ENCODE results near the gene PRSS57.

Gene PRSS57

DNA sequence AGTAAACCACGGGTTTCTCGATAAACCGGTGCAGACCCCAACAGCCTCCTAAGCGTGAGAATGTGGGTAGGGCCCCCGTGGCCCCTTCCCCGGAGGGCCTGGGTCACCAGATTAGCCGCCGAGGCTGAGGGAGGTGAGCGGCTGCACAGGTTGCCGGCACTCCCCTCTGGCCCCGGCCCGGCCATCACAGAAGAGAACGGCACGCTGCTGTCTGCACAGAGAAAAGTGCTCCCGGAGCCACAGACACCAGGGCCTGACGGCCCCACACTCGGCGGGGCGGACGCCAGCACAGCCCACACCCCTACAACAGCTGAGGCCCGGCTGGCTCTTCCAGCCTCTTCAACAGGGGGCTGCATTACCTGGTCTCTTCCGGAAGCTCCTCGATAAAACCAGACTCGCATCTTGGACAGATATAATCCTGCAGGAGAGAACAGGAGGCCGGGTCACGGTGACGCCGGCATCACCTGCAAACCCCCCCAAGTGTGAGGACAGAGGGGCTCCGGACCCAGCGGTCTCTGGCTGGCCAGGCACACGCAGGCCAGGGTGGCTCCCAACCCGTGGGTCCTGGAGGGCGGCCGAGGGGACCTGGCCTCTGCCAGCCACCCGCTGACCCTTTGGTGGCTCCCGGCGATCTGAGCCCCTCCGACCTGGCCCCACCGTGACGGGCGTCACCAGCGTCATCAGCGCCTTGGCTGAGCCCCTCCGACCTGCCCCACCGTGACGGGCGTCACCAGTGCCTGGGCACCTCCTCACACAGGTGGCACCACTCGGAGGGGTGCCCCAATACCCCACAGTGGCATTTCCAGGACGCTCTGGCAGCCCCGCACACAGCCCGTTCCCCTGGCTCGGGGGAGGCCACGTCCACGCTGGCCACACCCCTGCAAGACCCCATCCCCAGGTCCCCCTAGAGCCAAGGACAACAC is 42.5 kb downstream of the PRSS57 start:
- Histone ChIP-seq H3K36me3 (replicated peaks; ENCODE audit: insufficient read depth, low read length) (peaks cover 58% of the 10 kb centered on the region), H3K27me3 (replicated peaks; ENCODE audit: insufficient read depth, low read length) (no peaks in the 10 kb centered on the region), H2AFZ (ENCODE audit: low read length) (no peak overlapping the region), H3K4me3 (ENCODE audit: low read length) (no peak overlapping the region), H3K4me1 (ENCODE audit: low read length) (no peaks in the 10 kb centered on the region), H3K4me2 (ENCODE audit: low read depth, low read length) (no peak overlapping the region), H3F3A (ENCODE audit: insufficient read depth, low read length) (no peaks in the 10 kb centered on the region), H3K9me3 (replicated peaks; ENCODE audit: insufficient read depth, low read length) (no peaks in the 10 kb centered on the region), H3K9me2 (replicated peaks; ENCODE audit: insufficient read depth, low read length) (no peaks in the 10 kb centered on the region), H4K20me1 (ENCODE audit: insufficient read depth, low read length) (peaks cover 57% of the 10 kb centered on the region), H3K27ac (ENCODE audit: low read length) (no peak overlapping the region), H3K9ac (ENCODE audit: low read length) (no peak overlapping the region), H3K79me2 (ENCODE audit: low read length) (peaks cover 86% of the 10 kb centered on the region)
- DNase-seq = no peak
- no peak for TF ChIP-seq EZH2 (optimal IDR thresholded peaks at IDR 0.05; ENCODE audit: low read depth, low read length)
- TF ChIP-seq EZH2phosphoT487 (IDR thresholded peaks at IDR 0.05; ENCODE audit: low read length) = no peak
- TF ChIP-seq, protein P1, sequence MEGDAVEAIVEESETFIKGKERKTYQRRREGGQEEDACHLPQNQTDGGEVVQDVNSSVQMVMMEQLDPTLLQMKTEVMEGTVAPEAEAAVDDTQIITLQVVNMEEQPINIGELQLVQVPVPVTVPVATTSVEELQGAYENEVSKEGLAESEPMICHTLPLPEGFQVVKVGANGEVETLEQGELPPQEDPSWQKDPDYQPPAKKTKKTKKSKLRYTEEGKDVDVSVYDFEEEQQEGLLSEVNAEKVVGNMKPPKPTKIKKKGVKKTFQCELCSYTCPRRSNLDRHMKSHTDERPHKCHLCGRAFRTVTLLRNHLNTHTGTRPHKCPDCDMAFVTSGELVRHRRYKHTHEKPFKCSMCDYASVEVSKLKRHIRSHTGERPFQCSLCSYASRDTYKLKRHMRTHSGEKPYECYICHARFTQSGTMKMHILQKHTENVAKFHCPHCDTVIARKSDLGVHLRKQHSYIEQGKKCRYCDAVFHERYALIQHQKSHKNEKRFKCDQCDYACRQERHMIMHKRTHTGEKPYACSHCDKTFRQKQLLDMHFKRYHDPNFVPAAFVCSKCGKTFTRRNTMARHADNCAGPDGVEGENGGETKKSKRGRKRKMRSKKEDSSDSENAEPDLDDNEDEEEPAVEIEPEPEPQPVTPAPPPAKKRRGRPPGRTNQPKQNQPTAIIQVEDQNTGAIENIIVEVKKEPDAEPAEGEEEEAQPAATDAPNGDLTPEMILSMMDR (IDR thresholded peaks at IDR 0.05; ENCODE audit: low read length) = no peak

DNA sequence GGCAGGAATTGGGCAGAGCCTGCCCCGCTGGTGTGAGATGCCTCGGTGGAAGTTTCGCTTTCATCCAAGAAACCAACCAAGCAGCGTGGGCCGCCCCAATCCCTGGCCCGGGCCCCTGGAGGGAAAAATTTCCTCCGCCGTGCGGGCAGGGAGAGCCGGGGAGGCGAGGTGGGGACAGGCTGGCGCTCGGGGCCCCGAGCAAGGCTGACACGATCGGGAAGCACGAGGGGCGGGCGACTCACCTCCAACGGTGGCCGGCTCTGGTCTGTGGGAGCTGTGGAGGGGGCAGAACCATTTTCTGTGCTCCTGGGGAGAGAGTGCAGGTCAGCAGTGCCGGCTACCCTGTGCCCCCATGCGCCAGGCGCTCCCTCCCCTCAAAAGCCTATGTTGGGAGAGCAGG is 43.3 kb downstream of the PRSS57 start:
- peaks cover 50% of the 10 kb centered on the region for H4K20me1 ChIP-seq (ENCODE audit: insufficient read depth, low read length)
- H3F3A ChIP-seq (ENCODE audit: insufficient read depth, low read length) = no peaks in the 10 kb centered on the region
- H3K9me3 ChIP-seq (replicated peaks; ENCODE audit: insufficient read depth, low read length) = no peaks in the 10 kb centered on the region
- no peak overlapping the region for H2AFZ ChIP-seq (ENCODE audit: low read length)
- H3K27ac ChIP-seq (ENCODE audit: low read length) = no peak overlapping the region
- no peak overlapping the region for H3K9ac ChIP-seq (ENCODE audit: low read length)
- no peaks in the 10 kb centered on the region for H3K27me3 ChIP-seq (replicated peaks; ENCODE audit: insufficient read depth, low read length)
- no peak overlapping the region for H3K4me2 ChIP-seq (ENCODE audit: low read depth, low read length)
- H3K79me2 ChIP-seq (ENCODE audit: low read length) = peaks cover 79% of the 10 kb centered on the region
- H3K36me3 ChIP-seq (replicated peaks; ENCODE audit: insufficient read depth, low read length) = peaks cover 56% of the 10 kb centered on the region
- TF ChIP-seq EZH2phosphoT487 (IDR thresholded peaks at IDR 0.05; ENCODE audit: low read length) = no peak
- TF ChIP-seq, protein P1 (IDR thresholded peaks at IDR 0.05; ENCODE audit: low read length) = no peak
- TF ChIP-seq EZH2 (optimal IDR thresholded peaks at IDR 0.05; ENCODE audit: low read depth, low read length) = no peak
- DNase-seq = no peak
- H3K9me2 ChIP-seq (replicated peaks; ENCODE audit: insufficient read depth, low read length) = no peaks in the 10 kb centered on the region
- no peak overlapping the region for H3K4me3 ChIP-seq (ENCODE audit: low read length)
- no peaks in the 10 kb centered on the region for H3K4me1 ChIP-seq (ENCODE audit: low read length)

DNA sequence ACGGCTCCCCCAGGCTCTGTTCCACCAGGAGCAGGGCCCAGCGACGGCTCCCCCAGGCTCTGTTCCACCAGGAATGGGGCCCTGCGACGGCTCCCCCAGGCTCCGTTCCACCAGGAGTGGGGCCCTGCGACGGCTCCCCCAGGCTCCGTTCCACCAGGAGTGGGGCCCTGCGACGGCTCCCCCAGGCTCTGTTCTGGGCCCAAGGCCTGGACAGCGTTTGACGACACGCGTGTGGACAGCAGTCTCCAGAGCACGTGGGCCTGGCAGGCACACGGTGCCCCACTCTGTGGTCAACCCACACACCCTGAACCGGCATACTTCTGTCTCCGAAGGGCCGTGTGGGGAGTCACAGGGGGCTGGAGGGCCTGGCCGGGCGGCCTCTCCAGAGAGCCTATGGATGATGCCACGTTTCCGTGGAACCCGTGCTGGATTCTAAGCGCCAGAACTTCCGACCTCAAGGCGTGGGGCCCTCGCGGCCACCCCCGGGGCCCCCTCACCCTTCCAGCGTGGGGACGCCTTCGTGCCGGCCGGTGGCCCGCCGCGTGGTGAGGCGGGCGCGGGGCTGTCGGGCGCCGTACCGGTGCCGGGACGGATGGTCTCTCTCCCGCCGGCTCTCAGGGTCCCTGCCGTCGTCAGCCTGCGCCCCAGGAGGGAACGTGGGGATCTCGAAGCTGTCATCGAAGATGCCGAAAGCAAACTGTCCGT is 44.0 kb downstream of the PRSS57 start:
- no peak overlapping the region for H2AFZ ChIP-seq (ENCODE audit: low read length)
- H3K9ac ChIP-seq (ENCODE audit: low read length) = no peak overlapping the region
- H3K4me3 ChIP-seq (ENCODE audit: low read length) = no peak overlapping the region
- H4K20me1 ChIP-seq (ENCODE audit: insufficient read depth, low read length) = peaks cover 43% of the 10 kb centered on the region
- no peak overlapping the region for H3K27ac ChIP-seq (ENCODE audit: low read length)
- no peak for TF ChIP-seq EZH2phosphoT487 (IDR thresholded peaks at IDR 0.05; ENCODE audit: low read length)
- H3F3A ChIP-seq (ENCODE audit: insufficient read depth, low read length) = no peaks in the 10 kb centered on the region
- H3K4me2 ChIP-seq (ENCODE audit: low read depth, low read length) = no peak overlapping the region
- H3K9me2 ChIP-seq (replicated peaks; ENCODE audit: insufficient read depth, low read length) = no peaks in the 10 kb centered on the region
- H3K27me3 ChIP-seq (replicated peaks; ENCODE audit: insufficient read depth, low read length) = no peaks in the 10 kb centered on the region
- no peaks in the 10 kb centered on the region for H3K9me3 ChIP-seq (replicated peaks; ENCODE audit: insufficient read depth, low read length)
- no peak for DNase-seq
- peaks cover 76% of the 10 kb centered on the region for H3K79me2 ChIP-seq (ENCODE audit: low read length)
- H3K4me1 ChIP-seq (ENCODE audit: low read length) = no peaks in the 10 kb centered on the region
- peaks cover 56% of the 10 kb centered on the region for H3K36me3 ChIP-seq (replicated peaks; ENCODE audit: insufficient read depth, low read length)
